Esophagus mucosa (tissue), 1 donor: ENCODE measurements around the gene ZSCAN31. TPM values are rescaled to one million over a fixed set of nuclear protein-coding genes. Genes with fewer than 3 reads are reported as not detected.
A peak's percentile ranks its signal among the peaks of the same experiment; 100 is the strongest.
"Not testable (repeated sequence)": the region's sequence is repeated elsewhere in the genome, so short reads cannot be mapped to it uniquely, and the experiment has no call there.

Experiments
- ATAC-seq: fragments of 200-7000 bp; cut with Tn5 transposase; one replicate; pipeline ENCODE4 v1.9.1; 2020
- total RNA-seq: library from RNA; stranded (reverse); gene quantifications from one replicate; pipeline ENCODE4 v1.2.4, GENCODE V29; 2023
- donor health status: DM: yes; HTN: yes; CAD: no.

ZSCAN31 gene
- total RNA-seq, 1 donor from 2014 or later = 9.4 TPM

- no peak for ATAC-seq
These were observed 20.3 kb downstream of the ZSCAN31 start for GRCh38 chr6:28315628-28316027.

DNA sequence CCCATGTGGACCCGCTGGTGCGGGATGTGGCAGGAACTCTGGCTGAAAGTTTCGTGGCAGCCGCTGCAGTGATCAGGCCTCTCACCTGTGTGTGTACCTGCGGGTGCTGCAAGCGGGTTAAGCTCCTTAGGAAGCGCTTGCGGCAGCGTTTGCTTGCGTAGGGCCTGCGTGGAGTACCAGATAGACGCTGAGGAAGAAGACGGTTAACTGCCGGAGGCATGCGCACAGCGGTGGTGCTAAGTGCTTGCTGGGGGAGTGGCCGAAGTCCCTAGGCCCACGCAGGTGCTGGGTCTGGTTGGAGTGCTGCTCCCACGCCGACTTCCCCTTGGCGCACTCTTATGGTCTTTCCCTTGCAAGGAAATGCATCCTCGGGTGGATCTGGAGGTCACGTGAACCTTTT, 23.0 kb downstream of the ZSCAN31 start:
- no peak for ATAC-seq

GRCh38 chr6:28311139-28311823, 24.7 kb downstream of the ZSCAN31 start:
- peak; percentile 48 for ATAC-seq

DNA sequence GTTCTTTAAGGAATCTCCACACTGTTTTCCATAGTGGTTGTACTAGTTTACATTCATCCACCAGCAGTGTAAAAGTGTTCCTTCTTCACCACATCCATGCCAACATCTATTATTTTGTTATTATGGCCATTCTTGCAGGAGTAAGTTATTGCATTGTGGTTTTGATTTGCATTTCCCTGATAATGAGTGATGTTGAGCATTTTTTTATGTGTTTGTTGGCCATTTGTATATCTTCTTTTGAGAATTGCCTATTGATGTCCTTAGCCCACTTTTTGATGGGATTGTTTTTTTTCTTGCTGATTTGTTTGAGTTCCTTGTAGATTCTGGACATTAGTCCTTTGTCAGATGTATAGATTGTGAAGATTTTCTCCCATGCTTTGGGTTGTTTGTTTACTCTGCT, 29.6 kb downstream of the ZSCAN31 start:
- not testable (repeated sequence) for ATAC-seq

GRCh38 chr6:28303570-28303969, 32.4 kb downstream of the ZSCAN31 start:
- no peak for ATAC-seq

DNA sequence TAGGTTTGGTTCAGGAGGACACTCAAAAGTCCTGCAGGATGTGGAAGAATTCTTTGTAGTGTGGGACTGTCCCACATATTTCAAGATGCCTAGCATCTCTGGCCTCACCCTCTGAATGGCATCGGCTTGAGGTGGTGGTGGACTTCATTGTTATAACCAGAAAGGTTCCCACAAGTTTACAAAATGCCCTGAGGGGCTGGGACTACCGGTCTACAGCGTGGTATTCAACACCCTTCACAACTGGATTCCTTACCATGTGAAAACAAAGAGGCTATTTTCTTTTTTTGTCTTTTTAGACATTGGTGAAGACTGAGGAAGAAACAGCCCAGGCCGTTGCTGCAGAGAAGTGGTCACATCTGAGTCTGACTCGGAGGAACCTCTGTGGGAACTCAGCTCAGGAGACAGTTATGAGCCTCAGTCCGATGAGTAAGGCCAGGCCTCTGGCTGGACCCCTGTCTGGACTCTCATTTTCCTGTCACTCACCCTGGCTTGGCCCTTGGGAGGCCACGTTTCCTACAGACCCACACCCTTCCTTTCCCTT, 39.4 kb downstream of the ZSCAN31 start:
- ATAC-seq = no peak

- no peak for ATAC-seq
These were observed 40.6 kb downstream of the ZSCAN31 start for GRCh38 chr6:28295326-28295725.

- ATAC-seq = no peak
These were observed 44.4 kb downstream of the ZSCAN31 start for GRCh38 chr6:28291573-28291972.

- peak; percentile 71 for ATAC-seq
These were observed 53.0 kb downstream of the ZSCAN31 start for GRCh38 chr6:28282926-28283325.

DNA sequence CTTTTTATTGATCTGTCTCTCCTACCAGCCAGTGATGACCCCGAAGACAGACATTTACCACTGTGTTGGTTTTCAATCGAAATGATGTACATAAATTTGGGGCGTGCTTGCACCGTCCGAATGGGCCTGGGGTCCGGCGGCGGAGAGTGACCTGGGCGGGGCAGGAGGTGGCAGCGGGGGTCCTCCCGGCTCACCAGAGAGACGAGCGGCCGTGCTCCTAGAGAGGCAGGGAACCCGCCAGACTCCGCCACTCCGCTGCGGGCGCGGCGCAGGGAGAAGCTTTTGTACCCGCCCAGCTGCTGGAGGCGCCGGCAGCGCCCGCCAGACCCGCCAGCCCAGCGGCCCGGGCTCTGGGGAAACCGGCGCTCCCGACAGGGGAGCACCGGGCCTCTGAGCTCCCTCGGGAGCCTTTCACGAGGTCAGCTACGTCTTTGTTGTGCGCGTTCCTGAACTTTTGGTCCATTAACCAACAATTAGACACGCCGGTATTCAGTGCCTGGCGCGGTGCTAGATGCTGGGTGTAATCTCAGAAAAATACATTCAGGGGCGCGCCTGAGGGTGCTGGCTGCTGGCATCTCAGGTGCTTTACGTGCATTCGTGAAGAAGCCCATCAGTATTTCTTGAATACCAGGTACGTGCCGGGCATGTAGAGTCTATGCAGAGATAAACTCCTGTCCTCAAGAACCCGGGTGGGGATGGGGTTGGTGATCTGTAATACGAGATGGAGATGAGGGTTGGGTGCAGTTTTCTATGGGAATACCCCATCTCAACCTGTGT, 54.5 kb downstream of the ZSCAN31 start, which contains the start of gene PGBD1:
Gene PGBD1, plus strand, starts transcription at position 285 of the 777 bp plus-strand sequence. CDS start 2,242 bp downstream, outside the sequence.
- peak; percentile 69 for ATAC-seq

GRCh38 chr6:28280595-28281287, 55.2 kb downstream of the ZSCAN31 start:
- no peak for ATAC-seq

GRCh38 chr6:28277746-28278145, 58.2 kb downstream of the ZSCAN31 start:
- ATAC-seq = no peak

DNA sequence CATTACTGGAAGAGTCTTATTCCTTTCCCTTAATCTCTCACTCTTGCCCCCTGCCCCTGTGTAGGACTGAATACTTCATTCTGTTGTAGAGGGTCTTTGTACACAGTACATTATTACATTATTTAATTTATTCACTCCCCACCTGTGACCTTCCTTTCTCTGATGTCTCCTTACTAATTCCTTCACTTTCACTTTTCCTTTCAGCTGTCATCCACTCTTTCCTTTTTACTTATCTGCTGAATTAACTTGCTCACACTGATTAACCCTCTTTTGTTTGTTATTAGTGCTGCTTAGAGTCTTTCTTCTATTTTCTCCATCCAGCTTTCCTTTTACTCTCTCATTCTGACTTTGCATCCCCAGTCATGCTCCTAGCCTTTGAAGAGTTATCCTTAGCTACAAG, 61.1 kb downstream of the ZSCAN31 start:
- no peak for ATAC-seq

Other genes with a start within 250 kb of the ZSCAN31 start
- gene ZSCAN16, start 211.5 kb downstream of the ZSCAN31 start, total RNA-seq = 2.9 TPM
- 6.6 TPM for gene ZKSCAN8, start 194.3 kb downstream of the ZSCAN31 start, total RNA-seq
- gene ZSCAN9, start 110.9 kb downstream of the ZSCAN31 start, total RNA-seq = 6.4 TPM
- 2.6 TPM for gene ZKSCAN4, start 83.9 kb downstream of the ZSCAN31 start, total RNA-seq
- gene NKAPL, start 76.9 kb downstream of the ZSCAN31 start, total RNA-seq = 0.12 TPM
- 3.5 TPM for gene ZSCAN26, start 69.0 kb downstream of the ZSCAN31 start, total RNA-seq
- 0.76 TPM for gene PGBD1, start 54.6 kb downstream of the ZSCAN31 start, total RNA-seq
- 2.4 TPM for gene ZKSCAN3, start 13.8 kb upstream of the ZSCAN31 start, total RNA-seq
- 2.5 TPM for gene ZSCAN12, start 63.6 kb upstream of the ZSCAN31 start, total RNA-seq
- 0.72 TPM for gene ZSCAN23, start 107.3 kb upstream of the ZSCAN31 start, total RNA-seq
- gene GPX6, start 179.6 kb upstream of the ZSCAN31 start, total RNA-seq = not detected
- gene GPX5, start 189.7 kb upstream of the ZSCAN31 start, total RNA-seq = not detected